A673 (cell line): ENCODE results near the gene EGFL8.

Experiments
- EZH2 ChIP-seq: fragments of 200-600 bp; sonication (generic); IDR thresholded peaks from 2 replicates; pipeline ENCODE4 v1.6.1; 2017; ENCODE audit warnings: borderline replicate concordance, low read depth, mild to moderate bottlenecking, mixed read lengths, antibody characterized with exemption, low read length; ENCODE audit not compliant: poor library complexity, severe bottlenecking
- TF ChIP-seq, protein P1 (sequence below): fragments of 300-800, 200-600 bp; sonication (generic); conservative IDR thresholded peaks from 2 replicates; pipeline ENCODE4 v1.5.1; 2017; ENCODE audit warnings: low read depth, mild to moderate bottlenecking, antibody characterized with exemption, low read length, moderate library complexity, mixed read lengths

DNA sequence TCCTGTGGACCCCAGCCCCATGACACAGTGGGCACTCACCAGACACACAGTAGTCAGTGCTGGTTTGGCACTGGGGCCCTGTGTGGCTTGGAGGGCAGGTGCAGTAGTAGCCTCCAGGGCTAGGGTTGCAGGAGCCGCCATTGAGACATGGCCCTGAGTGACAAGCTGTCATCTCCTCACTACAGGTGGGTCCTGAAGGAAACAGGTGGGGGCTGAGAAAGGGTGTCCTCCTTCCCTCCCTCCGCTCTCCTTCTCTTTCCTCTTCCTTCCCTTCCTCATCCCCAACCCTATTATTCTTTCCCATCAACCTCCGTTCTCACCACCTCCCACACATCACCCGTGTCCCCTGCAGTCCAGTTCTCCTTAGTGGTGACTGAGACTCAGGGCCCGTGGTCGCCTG, 49.3 kb downstream of the EGFL8 start:
- TF ChIP-seq, protein P1, sequence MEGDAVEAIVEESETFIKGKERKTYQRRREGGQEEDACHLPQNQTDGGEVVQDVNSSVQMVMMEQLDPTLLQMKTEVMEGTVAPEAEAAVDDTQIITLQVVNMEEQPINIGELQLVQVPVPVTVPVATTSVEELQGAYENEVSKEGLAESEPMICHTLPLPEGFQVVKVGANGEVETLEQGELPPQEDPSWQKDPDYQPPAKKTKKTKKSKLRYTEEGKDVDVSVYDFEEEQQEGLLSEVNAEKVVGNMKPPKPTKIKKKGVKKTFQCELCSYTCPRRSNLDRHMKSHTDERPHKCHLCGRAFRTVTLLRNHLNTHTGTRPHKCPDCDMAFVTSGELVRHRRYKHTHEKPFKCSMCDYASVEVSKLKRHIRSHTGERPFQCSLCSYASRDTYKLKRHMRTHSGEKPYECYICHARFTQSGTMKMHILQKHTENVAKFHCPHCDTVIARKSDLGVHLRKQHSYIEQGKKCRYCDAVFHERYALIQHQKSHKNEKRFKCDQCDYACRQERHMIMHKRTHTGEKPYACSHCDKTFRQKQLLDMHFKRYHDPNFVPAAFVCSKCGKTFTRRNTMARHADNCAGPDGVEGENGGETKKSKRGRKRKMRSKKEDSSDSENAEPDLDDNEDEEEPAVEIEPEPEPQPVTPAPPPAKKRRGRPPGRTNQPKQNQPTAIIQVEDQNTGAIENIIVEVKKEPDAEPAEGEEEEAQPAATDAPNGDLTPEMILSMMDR, result no peak
- no peak for TF ChIP-seq EZH2
